A673 (cell line): ENCODE measurements around the gene CBX3. TPM values are rescaled to one million over a fixed set of nuclear protein-coding genes. Genes with fewer than 3 reads are reported as not detected.

Source experiments
- BruUV-seq: library from RNA; stranded (reverse); fragments of 400-500 nt; replicated peaks from 2 replicates; lab custom pipeline; 2021; lab: Mats Ljungman, UMichigan
- CTCF ChIA-PET: fragments of 300-600 bp; sonication (Branson Sonifier 250); formaldehyde crosslinking; loops from one replicate; lab custom pipeline; 2022; ENCODE audit warnings: antibody characterized with exemption; lab: Charles Lee
- POLR2A ChIA-PET: fragments of 300-600 bp; sonication (Branson Sonifier 250); formaldehyde crosslinking; loops from one replicate; lab custom pipeline; 2022; ENCODE audit warnings: antibody characterized with exemption; ENCODE audit not compliant: low non-redundant PET; lab: Charles Lee
- DNase-seq: peaks from one replicate; pipeline ENCODE4 v3.0.0-alpha.2; 2015; ENCODE audit warnings: low spot score
- H3K27ac ChIP-seq: fragments of 200-600 bp; sonication (generic); 2 replicates; pipeline ENCODE4 v1.5.1; 2016; ENCODE audit warnings: mixed run types, low read depth, mild to moderate bottlenecking, mixed read lengths, antibody characterized with exemption, low read length; ENCODE audit not compliant: poor library complexity, severe bottlenecking
- H3K27me3 ChIP-seq: fragments of 200-600 bp; sonication (generic); replicated peaks from 2 replicates; pipeline ENCODE4 v1.6.1; 2017; ENCODE audit warnings: mixed run types, low read depth, mild to moderate bottlenecking, mixed read lengths, antibody characterized with exemption, low read length; ENCODE audit not compliant: insufficient read depth, poor library complexity
- H3K36me3 ChIP-seq: fragments of 200-600 bp; sonication (generic); 2 replicates; pipeline ENCODE4 v1.6.1; 2016; ENCODE audit warnings: mixed run types, mild to moderate bottlenecking, mixed read lengths, antibody characterized with exemption, low read length; ENCODE audit not compliant: insufficient read depth, poor library complexity, severe bottlenecking
- H3K4me1 ChIP-seq: fragments of 200-600 bp; sonication (generic); 2 replicates; pipeline ENCODE4 v1.6.1; 2017; ENCODE audit warnings: mixed run types, mild to moderate bottlenecking, mixed read lengths, antibody characterized with exemption, low read length; ENCODE audit not compliant: insufficient read depth, poor library complexity, severe bottlenecking
- H3K4me3 ChIP-seq: fragments of 200-600 bp; sonication (generic); 2 replicates; pipeline ENCODE4 v1.5.1; 2016; ENCODE audit warnings: low read depth, mixed run types, mild to moderate bottlenecking, mixed read lengths, low read length; ENCODE audit not compliant: poor library complexity, severe bottlenecking
- H3K9me3 ChIP-seq: fragments of 200-600 bp; sonication (generic); 2 replicates; pipeline ENCODE4 v1.6.1; 2016; ENCODE audit warnings: mixed run types, low read depth, mild to moderate bottlenecking, mixed read lengths, antibody characterized with exemption, low read length; ENCODE audit not compliant: poor library complexity, severe bottlenecking
- EZH2 ChIP-seq: fragments of 200-600 bp; sonication (generic); IDR thresholded peaks from 2 replicates; pipeline ENCODE4 v1.6.1; 2017; ENCODE audit warnings: borderline replicate concordance, low read depth, mild to moderate bottlenecking, mixed read lengths, antibody characterized with exemption, low read length; ENCODE audit not compliant: poor library complexity, severe bottlenecking
- intact Hi-C: fragments of 100-400 bp; cut with micrococcal nuclease; formaldehyde crosslinking; loops from one replicate; pipeline ENCODE4 v1.10.0; 2022; ENCODE audit not compliant: unreplicated experiment
- total RNA-seq: library from RNA; stranded (reverse); gene quantifications from 2 replicates; pipeline ENCODE4 v1.2.3, GENCODE V29; 2021
- TF ChIP-seq, protein P1 (sequence below): fragments of 300-800, 200-600 bp; sonication (generic); conservative IDR thresholded peaks from 2 replicates; pipeline ENCODE4 v1.5.1; 2017; ENCODE audit warnings: low read depth, mild to moderate bottlenecking, antibody characterized with exemption, low read length, moderate library complexity, mixed read lengths

CBX3 gene
- total RNA-seq, 1 experiment from 2014 or later, result 228 TPM

DNA sequence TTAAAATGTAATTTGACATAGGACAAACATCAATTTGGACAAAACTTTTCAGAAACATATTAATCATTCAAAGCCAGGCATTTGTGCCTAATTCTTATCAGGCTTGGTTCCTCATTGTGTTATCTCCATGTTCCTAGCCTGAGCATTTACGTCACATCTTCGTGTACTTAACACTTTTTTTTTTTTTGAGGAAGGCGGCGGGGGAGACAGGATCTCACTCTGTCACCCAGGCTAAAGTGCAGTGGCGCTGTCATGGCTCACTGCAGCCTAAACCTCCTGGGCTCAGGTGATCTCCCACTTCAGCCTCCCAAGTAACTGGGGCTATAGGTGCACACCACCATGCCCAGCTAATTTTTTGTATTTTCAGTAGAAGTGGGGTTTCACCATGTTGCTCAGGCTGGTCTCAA lies 20.8 kb upstream of the CBX3 start:
- POLR2A ChIA-PET, result no interaction called here
- intact Hi-C loops, result loop anchor here (5.0 kb wide), 1 partner anchor 288 kb away; no protein-coding TSS in a partner anchor
- H3K4me1 ChIP-seq, result no peaks in the 10 kb centered on the region
- BruUV-seq, result no TSS peak
- no peaks in the 10 kb centered on the region for H3K36me3 ChIP-seq
- H3K9me3 ChIP-seq, result no peaks in the 10 kb centered on the region
- DNase-seq, result no peak
- CTCF ChIA-PET, result no interaction called here
- H3K4me3 ChIP-seq, result no peak overlapping the region
- H3K27me3 ChIP-seq, result no peaks in the 10 kb centered on the region
- TF ChIP-seq EZH2, result no peak
- no peak overlapping the region for H3K27ac ChIP-seq

GRCh38 chr7:26181474-26182227 lies 19.9 kb upstream of the CBX3 start:
- Histone ChIP-seq H3K4me1 (no peaks in the 10 kb centered on the region), H3K9me3 (no peaks in the 10 kb centered on the region), H3K36me3 (peaks cover 4% of the 10 kb centered on the region), H3K27me3 (no peaks in the 10 kb centered on the region), H3K4me3 (no peak overlapping the region), H3K27ac (no peak overlapping the region)
- no peak for DNase-seq
- CTCF ChIA-PET, result no interaction called here
- no TSS peak for BruUV-seq
- POLR2A ChIA-PET, result interaction anchor here (0.5 kb wide), 1 partner anchor 37 kb away, joined by 6 read pairs; no protein-coding TSS in a partner anchor
- TF ChIP-seq, protein P1, sequence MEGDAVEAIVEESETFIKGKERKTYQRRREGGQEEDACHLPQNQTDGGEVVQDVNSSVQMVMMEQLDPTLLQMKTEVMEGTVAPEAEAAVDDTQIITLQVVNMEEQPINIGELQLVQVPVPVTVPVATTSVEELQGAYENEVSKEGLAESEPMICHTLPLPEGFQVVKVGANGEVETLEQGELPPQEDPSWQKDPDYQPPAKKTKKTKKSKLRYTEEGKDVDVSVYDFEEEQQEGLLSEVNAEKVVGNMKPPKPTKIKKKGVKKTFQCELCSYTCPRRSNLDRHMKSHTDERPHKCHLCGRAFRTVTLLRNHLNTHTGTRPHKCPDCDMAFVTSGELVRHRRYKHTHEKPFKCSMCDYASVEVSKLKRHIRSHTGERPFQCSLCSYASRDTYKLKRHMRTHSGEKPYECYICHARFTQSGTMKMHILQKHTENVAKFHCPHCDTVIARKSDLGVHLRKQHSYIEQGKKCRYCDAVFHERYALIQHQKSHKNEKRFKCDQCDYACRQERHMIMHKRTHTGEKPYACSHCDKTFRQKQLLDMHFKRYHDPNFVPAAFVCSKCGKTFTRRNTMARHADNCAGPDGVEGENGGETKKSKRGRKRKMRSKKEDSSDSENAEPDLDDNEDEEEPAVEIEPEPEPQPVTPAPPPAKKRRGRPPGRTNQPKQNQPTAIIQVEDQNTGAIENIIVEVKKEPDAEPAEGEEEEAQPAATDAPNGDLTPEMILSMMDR, result no peak
- no peak for TF ChIP-seq EZH2
- intact Hi-C loops, result loop anchor here (5.0 kb wide), 1 partner anchor 289 kb away; no protein-coding TSS in a partner anchor

- Histone ChIP-seq H3K27me3 (no peaks in the 10 kb centered on the region), H3K4me1 (no peaks in the 10 kb centered on the region), H3K36me3 (peaks cover 4% of the 10 kb centered on the region), H3K4me3 (no peak overlapping the region), H3K27ac (no peak overlapping the region), H3K9me3 (no peaks in the 10 kb centered on the region)
- intact Hi-C loops, result loop anchor here (5.0 kb wide), 1 partner anchor 290 kb away; no protein-coding TSS in a partner anchor
- POLR2A ChIA-PET, result no interaction called here
- CTCF ChIA-PET, result no interaction called here
- no peak for TF ChIP-seq EZH2
- TF ChIP-seq, protein P1, result no peak
- no TSS peak for BruUV-seq
- DNase-seq, result no peak
Measured at GRCh38 chr7:26182283-26182682, 19.3 kb upstream of the CBX3 start.

DNA sequence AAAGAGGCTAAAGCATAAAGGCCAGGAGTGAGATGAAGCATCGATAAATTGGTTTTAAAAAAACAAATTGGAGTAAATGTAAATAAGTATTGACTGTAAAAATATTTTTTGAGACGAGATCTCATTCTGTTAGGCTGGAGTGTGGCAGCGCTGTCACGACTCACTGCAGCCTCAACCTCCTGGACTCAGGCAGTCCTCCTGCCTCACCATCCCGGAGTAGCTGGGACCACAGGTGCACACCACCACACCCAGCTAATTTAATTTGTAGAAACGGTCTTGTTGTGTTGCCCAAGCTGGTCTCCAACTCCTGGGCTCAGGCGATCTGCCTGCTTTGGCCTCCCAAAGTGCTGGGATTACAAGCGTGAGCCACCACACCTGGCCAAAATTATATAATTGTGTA lies 18.8 kb upstream of the CBX3 start:
- no peak for TF ChIP-seq EZH2
- TF ChIP-seq, protein P1, result no peak
- Histone ChIP-seq H3K27me3 (no peaks in the 10 kb centered on the region), H3K27ac (no peak overlapping the region), H3K4me1 (no peaks in the 10 kb centered on the region), H3K36me3 (peaks cover 4% of the 10 kb centered on the region), H3K9me3 (no peaks in the 10 kb centered on the region), H3K4me3 (no peak overlapping the region)
- BruUV-seq, result no TSS peak
- DNase-seq, result no peak
- intact Hi-C loops, result loop anchor here (5.0 kb wide), 1 partner anchor 290 kb away; no protein-coding TSS in a partner anchor
- ChIA-PET POLR2A (no interaction called here), CTCF (no interaction called here)
